ENCODE results near the gene ELF1. TPM values are rescaled to one million over a fixed set of nuclear protein-coding genes. Genes with fewer than 3 reads are reported as not detected.

ELF1 gene
- total RNA-seq, 3 donors from 2014 or later: 101 to 138 (median 104) TPM

- Histone ChIP-seq H3K9me3 (no peaks in the 10 kb centered on the region), H3K27ac (peak overlapping the region; percentile 81 to 84), H3K4me1 (peaks cover 0 to 8% of the 10 kb centered on the region in 2 donors), H3K27me3 (no peaks in the 10 kb centered on the region), H3K36me3 (no peaks in the 10 kb centered on the region), H3K4me3 (peak overlapping the region in 1 of 3 donors; percentile 2)
- DNase-seq (ENCODE audit: low spot score in 2 of 2): peak in 1 of 2 donors; percentile 60
- intact Hi-C loops (cut with DNase I; ENCODE audit: low total_unique reads): no loop called here
- peak in 1 of 3 donors; percentile 68 for TF ChIP-seq POLR2AphosphoS5 (IDR thresholded peaks at IDR 0.05)
- TF ChIP-seq POLR2A (IDR thresholded peaks at IDR 0.05): no peak
- TF ChIP-seq CTCF (IDR thresholded peaks at IDR 0.05): peak; percentile 52 to 70 (median 68)
These were observed 25.1 kb downstream of the ELF1 start for GRCh38 chr13:40993987-40994386.

- TF ChIP-seq POLR2AphosphoS5 (IDR thresholded peaks at IDR 0.05) (no peak), POLR2A (IDR thresholded peaks at IDR 0.05) (no peak), CTCF (IDR thresholded peaks at IDR 0.05) (no peak)
- Histone ChIP-seq H3K4me3 (no peak overlapping the region), H3K9me3 (no peaks in the 10 kb centered on the region), H3K27me3 (no peaks in the 10 kb centered on the region), H3K36me3 (no peaks in the 10 kb centered on the region), H3K27ac (peak overlapping the region; percentile 72 to 84), H3K4me1 (peaks cover 0 to 8% of the 10 kb centered on the region in 2 donors)
- intact Hi-C loops (cut with DNase I; ENCODE audit: low total_unique reads): no loop called here
- DNase-seq (ENCODE audit: low spot score in 2 of 2): no peak
These were observed 26.2 kb downstream of the ELF1 start for GRCh38 chr13:40992678-40993518.

DNA sequence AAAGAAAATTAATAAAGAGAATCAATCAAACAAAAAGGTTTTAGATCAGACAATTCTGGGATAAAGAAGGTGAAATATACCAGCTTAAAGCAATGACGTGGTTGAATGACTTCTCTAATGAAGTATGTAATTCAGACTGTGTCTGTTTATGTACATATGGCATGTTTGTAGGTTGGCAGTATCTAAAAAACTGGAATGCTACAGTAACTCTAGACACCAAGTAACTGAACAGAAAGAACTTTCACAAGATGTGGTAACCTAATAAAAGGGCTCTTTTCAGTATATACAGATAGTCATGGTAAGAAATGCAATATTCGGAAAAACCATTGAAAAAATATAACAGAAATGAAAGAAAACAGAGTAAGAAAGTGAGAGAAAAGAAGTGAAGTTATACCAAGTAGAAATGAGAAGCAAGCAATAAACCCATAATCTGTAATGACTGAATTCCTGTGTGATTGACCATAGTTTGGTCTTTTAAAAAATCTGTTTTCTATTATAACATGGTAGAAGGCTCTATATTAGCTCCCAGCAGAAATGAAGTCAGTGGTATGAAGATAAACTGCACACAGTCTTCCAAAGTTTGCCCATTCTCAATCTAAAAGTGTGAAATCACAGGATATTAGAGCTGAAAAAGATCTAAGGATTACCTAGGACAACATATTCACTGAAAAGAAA lies 31.4 kb downstream of the ELF1 start:
- peak overlapping the region in 1 of 2 donors; percentile 11 for H3K27ac ChIP-seq
- H3K4me3 ChIP-seq: no peak overlapping the region
- no peaks in the 10 kb centered on the region for H3K36me3 ChIP-seq
- H3K27me3 ChIP-seq: no peaks in the 10 kb centered on the region
- no peak for DNase-seq (ENCODE audit: low spot score in 2 of 2)
- intact Hi-C loops (cut with DNase I; ENCODE audit: low total_unique reads): no loop called here
- H3K9me3 ChIP-seq: no peaks in the 10 kb centered on the region
- H3K4me1 ChIP-seq: peaks cover 0 to under 1% of the 10 kb centered on the region in 2 donors
- TF ChIP-seq POLR2A (IDR thresholded peaks at IDR 0.05) (no peak), CTCF (IDR thresholded peaks at IDR 0.05) (no peak), POLR2AphosphoS5 (IDR thresholded peaks at IDR 0.05) (no peak)

GRCh38 chr13:40986101-40986856 lies 32.8 kb downstream of the ELF1 start:
- H3K9me3 ChIP-seq: no peaks in the 10 kb centered on the region
- intact Hi-C loops (cut with DNase I; ENCODE audit: low total_unique reads): no loop called here
- H3K36me3 ChIP-seq: no peaks in the 10 kb centered on the region
- peaks cover 0 to 4% of the 10 kb centered on the region in 2 donors for H3K4me1 ChIP-seq
- TF ChIP-seq CTCF (IDR thresholded peaks at IDR 0.05): no peak
- no peak for TF ChIP-seq POLR2AphosphoS5 (IDR thresholded peaks at IDR 0.05)
- TF ChIP-seq POLR2A (IDR thresholded peaks at IDR 0.05): no peak
- no peaks in the 10 kb centered on the region for H3K27me3 ChIP-seq
- no peak for DNase-seq (ENCODE audit: low spot score in 2 of 2)
- H3K27ac ChIP-seq: peak overlapping the region; percentile 53 to 80
- no peak overlapping the region for H3K4me3 ChIP-seq
